GM08714 (cell line): ENCODE measurements around the gene HOXB2.

Experiments
- H3K4me3 ChIP-seq: fragments of 200-500 bp; sonication (Bioruptor generic); 2 replicates; pipeline ENCODE4 v1.5.1; 2014; ENCODE audit warnings: mild to moderate bottlenecking, low read length, inconsistent platforms
- ZNF274 ChIP-seq: IDR thresholded peaks from 2 replicates; pipeline ENCODE4 v1.6.1; 2012; ENCODE audit warnings: mild to moderate bottlenecking, low read depth, low read length

Gene HOXB2

GRCh38 chr17:48575066-48575582, 30.2 kb upstream of the HOXB2 start:
- no peak overlapping the region for H3K4me3 ChIP-seq
- TF ChIP-seq ZNF274: no peak

GRCh38 chr17:48574505-48575065, 29.7 kb upstream of the HOXB2 start:
- TF ChIP-seq ZNF274: no peak
- H3K4me3 ChIP-seq: no peak overlapping the region

- H3K4me3 ChIP-seq: no peak overlapping the region
- TF ChIP-seq ZNF274: no peak
Measured at GRCh38 chr17:48571826-48572417, 27.0 kb upstream of the HOXB2 start.

GRCh38 chr17:48571024-48571818, 26.3 kb upstream of the HOXB2 start:
- H3K4me3 ChIP-seq: no peak overlapping the region
- no peak for TF ChIP-seq ZNF274

GRCh38 chr17:48570325-48571023, 25.6 kb upstream of the HOXB2 start:
- no peak overlapping the region for H3K4me3 ChIP-seq
- TF ChIP-seq ZNF274: no peak

GRCh38 chr17:48569674-48570324, 24.9 kb upstream of the HOXB2 start:
- H3K4me3 ChIP-seq: no peak overlapping the region
- TF ChIP-seq ZNF274: no peak

- no peak for TF ChIP-seq ZNF274
Measured at GRCh38 chr17:48569240-48569582, 24.3 kb upstream of the HOXB2 start.

GRCh38 chr17:48568499-48569239, 23.8 kb upstream of the HOXB2 start:
- no peak overlapping the region for H3K4me3 ChIP-seq
- TF ChIP-seq ZNF274: no peak

More at GRCh38 chr17:48569240-48569582, 24.3 kb upstream of the HOXB2 start:
- no peak overlapping the region for H3K4me3 ChIP-seq

GRCh38 chr17:48567646-48568354, 22.9 kb upstream of the HOXB2 start:
- no peak overlapping the region for H3K4me3 ChIP-seq
- TF ChIP-seq ZNF274: no peak

- no peak overlapping the region for H3K4me3 ChIP-seq
- no peak for TF ChIP-seq ZNF274
Measured at GRCh38 chr17:48567209-48567608, 22.3 kb upstream of the HOXB2 start.

- no peak for TF ChIP-seq ZNF274
- no peak overlapping the region for H3K4me3 ChIP-seq
Measured at GRCh38 chr17:48566717-48567116, 21.8 kb upstream of the HOXB2 start.

GRCh38 chr17:48565925-48566710, 21.2 kb upstream of the HOXB2 start:
- TF ChIP-seq ZNF274: no peak
- no peak overlapping the region for H3K4me3 ChIP-seq
